H1 (cell line): ENCODE results near the gene KEL. TPM values are rescaled to one million over a fixed set of nuclear protein-coding genes. Genes with fewer than 3 reads are reported as not detected.

Source experiments
- CTCF ChIA-PET: fragments of 300-600 bp; sonication (Branson Sonifier 250); formaldehyde crosslinking; loops from one replicate; lab custom pipeline; 2021; ENCODE audit not compliant: partially characterized antibody; lab: Charles Lee
- POLR2A ChIA-PET: fragments of 300-600 bp; sonication (Branson Sonifier 250); formaldehyde crosslinking; loops from one replicate; lab custom pipeline; 2021; ENCODE audit warnings: inconsistent platforms; ENCODE audit not compliant: partially characterized antibody; lab: Charles Lee
- DNase-seq, 2 experiments: peaks; one replicate each; pipeline versions ENCODE4 v3.0.0 to v3.0.0-alpha.2; 2010 to 2022; ENCODE audit warnings: low spot score in 2 of 2, low read depth in 1 of 2, mixed read lengths in 1 of 2
- FAIRE-seq: peaks from 2 replicates; lab custom pipeline; 2011; peaks lifted over from hg19 to GRCh38; lab: Jason Lieb, UNC
- H2AFZ ChIP-seq: 2 replicates; pipeline ENCODE4 v1.8.1; 2012; ENCODE audit warnings: low read length, inconsistent platforms
- H2AK5ac ChIP-seq: 2 replicates; pipeline ENCODE4 v1.6.1; 2013; ENCODE audit warnings: low read depth, low read length
- H2BK120ac ChIP-seq: replicated peaks from 2 replicates; pipeline ENCODE3; 2013; ENCODE audit warnings: low read depth, low read length, inconsistent platforms
- H2BK12ac ChIP-seq: 2 replicates; pipeline ENCODE4 v1.6.1; 2013; ENCODE audit warnings: low read depth, low read length
- H2BK15ac ChIP-seq: 2 replicates; pipeline ENCODE4 v1.6.1; 2013; ENCODE audit warnings: low read length
- H2BK20ac ChIP-seq: 2 replicates; pipeline ENCODE4 v1.6.1; 2013; ENCODE audit warnings: low read length
- H2BK5ac ChIP-seq: 2 replicates; pipeline ENCODE4 v1.6.1; 2013; ENCODE audit warnings: low read depth, low read length
- H3K14ac ChIP-seq: 2 replicates; pipeline ENCODE4 v1.6.1; 2013; ENCODE audit warnings: inconsistent platforms; ENCODE audit not compliant: insufficient read length
- H3K18ac ChIP-seq: 2 replicates; pipeline ENCODE4 v1.6.1; 2013; ENCODE audit warnings: low read length; ENCODE audit errors: extremely low read depth
- H3K23ac ChIP-seq: 2 replicates; pipeline ENCODE4 v1.6.1; 2013; ENCODE audit warnings: inconsistent platforms; ENCODE audit not compliant: insufficient read length
- H3K23me2 ChIP-seq: 2 replicates; pipeline ENCODE4 v1.6.1; 2013; ENCODE audit warnings: low read depth, low read length
- H3K27ac ChIP-seq: 2 replicates; pipeline ENCODE4 v1.6.1; 2011; ENCODE audit warnings: low read depth, low read length, inconsistent platforms
- H3K27me3 ChIP-seq, 4 experiments: replicated peaks in 1 of 4; 1 replicate in 1 of 4; 2 replicates in 3 of 4; pipeline versions ENCODE4 v1.6.1 to v1.8.1; 2011 to 2013; ENCODE audit warnings: low read length in 3 of 4, mild to moderate bottlenecking in 3 of 4, inconsistent platforms in 2 of 4, mixed read lengths in 2 of 4, moderate library complexity in 1 of 4; ENCODE audit not compliant: control insufficient read depth in 3 of 4, insufficient read depth in 3 of 4; ENCODE audit errors: extremely low read depth in 1 of 4
- H3K36me3 ChIP-seq, 4 experiments: 2 replicates each; pipeline versions ENCODE4 v1.6.1 to v1.8.1; 2011 to 2013; ENCODE audit warnings: mild to moderate bottlenecking in 4 of 4, low read length in 3 of 4, moderate library complexity in 2 of 4, control low read depth in 1 of 4, inconsistent platforms in 1 of 4; ENCODE audit not compliant: insufficient read depth in 4 of 4, control insufficient read depth in 2 of 4
- H3K4ac ChIP-seq: replicated peaks from 2 replicates; pipeline ENCODE3; 2013; ENCODE audit warnings: low read length, low read depth, mixed read lengths, inconsistent platforms; ENCODE audit not compliant: insufficient read length
- H3K4me1 ChIP-seq, 4 experiments: replicated peaks in 1 of 4; 1 replicate in 1 of 4; 2 replicates in 3 of 4; pipeline versions ENCODE4 v1.6.1 to v1.8.1; 2011 to 2013; ENCODE audit warnings: low read length in 3 of 4, inconsistent platforms in 2 of 4, mixed read lengths in 1 of 4; ENCODE audit not compliant: insufficient read depth in 4 of 4, control insufficient read depth in 3 of 4
- H3K4me2 ChIP-seq, 2 experiments: 2 replicates each; pipeline versions ENCODE4 v1.6.1 to v1.8.1; 2011 to 2013; ENCODE audit warnings: low read depth in 2 of 2, low read length in 2 of 2, control low read depth in 1 of 2, inconsistent platforms in 1 of 2, mild to moderate bottlenecking in 1 of 2; ENCODE audit not compliant: insufficient read depth in 1 of 2
- H3K4me3 ChIP-seq, 4 experiments: fragments of 200-600, 300-600 bp in 1 of 4; sonication (generic), shearing (Covaris generic), sonication (Bioruptor Twin) in 1 of 4; 2 replicates each; pipeline versions ENCODE4 v1.5.1 to v1.8.1; 2011 to 2016; ENCODE audit warnings: low read length in 4 of 4, low read depth in 3 of 4, control low read depth in 2 of 4, inconsistent platforms in 2 of 4, mild to moderate bottlenecking in 2 of 4, mixed read lengths in 1 of 4, moderate library complexity in 1 of 4; ENCODE audit not compliant: insufficient read depth in 2 of 4; ENCODE audit errors: extremely low read depth in 1 of 4
- H3K56ac ChIP-seq: replicated peaks from 2 replicates; pipeline ENCODE3; 2013; ENCODE audit warnings: low read depth, mild to moderate bottlenecking, mixed read lengths, low read length, inconsistent platforms; ENCODE audit not compliant: insufficient read length
- H3K79me1 ChIP-seq: 2 replicates; pipeline ENCODE4 v1.6.1; 2013; ENCODE audit warnings: low read depth, low read length, control low read depth
- H3K79me2 ChIP-seq, 2 experiments: 2 replicates each; pipeline versions ENCODE4 v1.6.1 to v1.8.1; 2012 to 2013; ENCODE audit warnings: low read length in 2 of 2, mild to moderate bottlenecking in 2 of 2, inconsistent platforms in 1 of 2; ENCODE audit not compliant: insufficient read depth in 2 of 2, control insufficient read depth in 1 of 2
- H3K9ac ChIP-seq, 4 experiments: replicated peaks in 1 of 4; 1 replicate in 1 of 4; 2 replicates in 3 of 4; pipeline versions ENCODE4 v1.6.1 to v1.8.1; 2011 to 2013; ENCODE audit warnings: low read depth in 3 of 4, low read length in 3 of 4, control low read depth in 2 of 4, mild to moderate bottlenecking in 2 of 4, moderate library complexity in 2 of 4, inconsistent platforms in 1 of 4; ENCODE audit errors: extremely low read depth in 1 of 4
- H3K9me3 ChIP-seq, 2 experiments: 2 replicates each; pipeline versions ENCODE4 v1.6.1 to v1.8.1; 2012 to 2013; ENCODE audit warnings: mild to moderate bottlenecking in 2 of 2, moderate library complexity in 2 of 2, control low read depth in 1 of 2, inconsistent platforms in 1 of 2, low read depth in 1 of 2, low read length in 1 of 2, mixed read lengths in 1 of 2; ENCODE audit not compliant: insufficient read depth in 2 of 2
- H4K20me1 ChIP-seq, 2 experiments: replicated peaks in 1 of 2; 2 replicates each; pipeline versions ENCODE3 to v1.8.1; 2011 to 2013; ENCODE audit warnings: inconsistent platforms in 2 of 2, low read length in 2 of 2, mild to moderate bottlenecking in 1 of 2; ENCODE audit not compliant: insufficient read depth in 2 of 2, control insufficient read depth in 1 of 2
- H4K5ac ChIP-seq: 2 replicates; pipeline ENCODE4 v1.6.1; 2013; ENCODE audit warnings: low read length, low read depth, mixed read lengths, inconsistent platforms; ENCODE audit not compliant: insufficient read length
- H4K8ac ChIP-seq: 2 replicates; pipeline ENCODE4 v1.8.0; 2013; ENCODE audit warnings: mild to moderate bottlenecking, moderate library complexity, low read length, inconsistent platforms; ENCODE audit not compliant: insufficient read depth; ENCODE audit errors: extremely low read depth
- H4K91ac ChIP-seq: replicated peaks from 2 replicates; pipeline ENCODE3; 2013; ENCODE audit warnings: low read length, mixed read lengths, inconsistent platforms; ENCODE audit not compliant: insufficient read length
- ASH2L ChIP-seq: fragments of 200-600, 300-600 bp; sonication (generic); IDR thresholded peaks from one replicate; pipeline ENCODE4 v1.7.1; 2017; ENCODE audit warnings: low read length
- BCL11A ChIP-seq, 2 experiments: IDR thresholded peaks; one replicate each; pipeline ENCODE4 v1.6.1; 2011; ENCODE audit warnings: low read depth in 2 of 2, low read length in 2 of 2, mild to moderate bottlenecking in 2 of 2
- CEBPB ChIP-seq: IDR thresholded peaks from 2 replicates; pipeline ENCODE4 v1.6.1; 2012; ENCODE audit warnings: low read depth, low read length
- CHD1 ChIP-seq: IDR thresholded peaks from 2 replicates; pipeline ENCODE4 v1.6.1; 2012; ENCODE audit warnings: low read depth, low read length, improper control_type of control experiment
- CHD2 ChIP-seq: IDR thresholded peaks from 2 replicates; pipeline ENCODE4 v1.6.1; 2012; ENCODE audit warnings: low read length, improper control_type of control experiment
- NANOG ChIP-seq: IDR thresholded peaks from 2 replicates; pipeline ENCODE4 v1.6.1; 2011; ENCODE audit warnings: low read length, low read depth, mild to moderate bottlenecking, inconsistent platforms; ENCODE audit not compliant: insufficient read depth, poor library complexity, severe bottlenecking
- NRF1 ChIP-seq: IDR thresholded peaks from 2 replicates; pipeline ENCODE4 v1.6.1; 2011; ENCODE audit warnings: mild to moderate bottlenecking, low read depth, low read length, improper control_type of control experiment
- RAD21 ChIP-seq, 2 experiments: IDR thresholded peaks in 1 of 2; conservative IDR thresholded peaks in 1 of 2; 2 replicates each; pipeline ENCODE4 v1.6.1; 2011; ENCODE audit warnings: low read depth in 2 of 2, low read length in 2 of 2, improper control_type of control experiment in 1 of 2, inconsistent platforms in 1 of 2, mild to moderate bottlenecking in 1 of 2, moderate library complexity in 1 of 2
- RNF2 ChIP-seq: fragments of 200-900, 300-1000 bp; sonication (generic); IDR thresholded peaks from 2 replicates; pipeline ENCODE4 v1.7.1; 2016; ENCODE audit warnings: borderline replicate concordance, low read depth, mild to moderate bottlenecking, antibody characterized with exemption, low read length; ENCODE audit not compliant: poor library complexity, severe bottlenecking; ENCODE audit errors: missing control alignments
- SP2 ChIP-seq: IDR thresholded peaks from 2 replicates; pipeline ENCODE4 v1.6.1; 2012; ENCODE audit warnings: mild to moderate bottlenecking, low read length, inconsistent platforms
- TAF1 ChIP-seq: IDR thresholded peaks from 2 replicates; pipeline ENCODE4 v1.6.1; 2011; ENCODE audit warnings: mild to moderate bottlenecking, low read depth, low read length
- TAF7 ChIP-seq: optimal IDR thresholded peaks from 2 replicates; pipeline ENCODE3; 2011; ENCODE audit warnings: low read depth, mild to moderate bottlenecking, inconsistent platforms, low read length, moderate library complexity, borderline replicate concordance
- TEAD4 ChIP-seq: IDR thresholded peaks from 2 replicates; pipeline ENCODE4 v1.6.1; 2012; ENCODE audit warnings: low read depth, low read length, inconsistent platforms, mixed read lengths
- WGBS, 2 experiments: shearing (Covaris generic) in 1 of 2; methylation state at CpG; one replicate each; pipeline versions ENCODE4 v1.1.6 to v1.1.7; 2013 to 2015; ENCODE audit warnings: low lambda C conversion rate in 2 of 2, mixed read lengths in 2 of 2, inconsistent platforms in 1 of 2, low coverage in 1 of 2, missing lambda C conversion rate in 1 of 2; ENCODE audit not compliant: insufficient replicate concordance in 2 of 2, insufficient coverage in 1 of 2, insufficient read length in 1 of 2; ENCODE audit errors: extremely low coverage in 1 of 2, missing lambda C conversion rate in 1 of 2; 5-methylcytosine and 5-hydroxymethylcytosine counted together
- polyA plus RNA-seq, 7 experiments: library from polyadenylated mRNA; depleted of rRNA in 3 of 7; stranded (reverse) in 5 of 7; unstranded in 2 of 7; fragments of >200 nt in 5 of 7; fragments of 200-250 nt in 2 of 7; gene quantifications; 1 replicate in 5 of 7; 2 replicates in 1 of 7; 4 replicates in 1 of 7; pipeline versions ENCODE4 v1.2.1 to v1.2.3, GENCODE V29; 2011 to 2013; ENCODE audit warnings: missing spikeins in 2 of 7, mixed read lengths in 2 of 7
- total RNA-seq: library from RNA; stranded (reverse); fragmentation: NEBNext Ultra II Directional; extraction: Animal tissue kit (Norgen Biotek cat#: 25700); gene quantifications from 2 replicates; pipeline ENCODE4 v1.2.1, GENCODE V29; 2021
- TF ChIP-seq, protein P1 (sequence below): IDR thresholded peaks from 2 replicates; pipeline ENCODE4 v1.6.1; 2012; ENCODE audit warnings: inconsistent platforms

Gene KEL
- total and polyA plus RNA-seq, 2 of the 8 experiments (the other 6 are each of a cell fraction or from before 2014, with no cell fraction given), result 1.8 to 1.9 TPM

GRCh38 chr7:142940966-142941535, 21.1 kb downstream of the KEL start:
- 95% methylated on average over 10 of the region's 10 CpGs; no CpG with 5 or more reads in 1 of the 2 experiments for WGBS, 2 experiments
- Histone ChIP-seq H3K23me2 (no peaks in the 10 kb centered on the region), H4K5ac (no peak overlapping the region), H2BK120ac (no peak overlapping the region), H3K14ac (no peak overlapping the region), H3K56ac (no peak overlapping the region), H2BK20ac (no peak overlapping the region), H3K4ac (no peak overlapping the region), H2BK12ac (no peak overlapping the region), H3K9me3 (no peaks in the 10 kb centered on the region), H3K4me2 (no peak overlapping the region), H3K9ac (no peak overlapping the region), H3K18ac (no peak overlapping the region), H4K91ac (no peak overlapping the region), H3K79me2 (no peaks in the 10 kb centered on the region), H4K8ac (no peak overlapping the region; the same call in 1 of the 2 replicates), H3K23ac (no peak overlapping the region), H3K27ac (no peak overlapping the region), H3K79me1 (no peaks in the 10 kb centered on the region), H2AK5ac (no peak overlapping the region), H2AFZ (no peak overlapping the region), H3K4me3 (no peak overlapping the region), H3K4me1 (no peaks in the 10 kb centered on the region), H2BK15ac (no peak overlapping the region), H2BK5ac (no peak overlapping the region), H3K27me3 (no peaks in the 10 kb centered on the region; a peak in 1 of 7 replicates), H4K20me1 (peaks cover 0 to 1% of the 10 kb centered on the region in 2 experiments), H3K36me3 (no peaks in the 10 kb centered on the region)
- no peak for FAIRE-seq
- no peak for DNase-seq
- ChIA-PET POLR2A (no interaction called here), CTCF (interaction anchor here (1.1 to 3.4 kb wide), 8 partner anchors 12 to 68 kb away, joined by 3 to 10 read pairs (median 6); no protein-coding TSS in a partner anchor)
- TF ChIP-seq NANOG (no peak), CHD1 (no peak), ASH2L (no peak), TAF1 (no peak), CEBPB (no peak), SP2 (no peak), CHD2 (no peak), TEAD4 (no peak), NRF1 (no peak), RAD21 (IDR thresholded peaks at IDR 0.05 in 1 of 2, conservative IDR thresholded peaks at IDR 0.05 in 1 of 2; ENCODE audit: low read depth in 2 of 2, low read length in 2 of 2) (no peak), TAF7 (no peak), RNF2 (no peak), BCL11A (IDR thresholded peaks at IDR 0.05; ENCODE audit: low read depth in 2 of 2, low read length in 2 of 2) (no peak)
- TF ChIP-seq, protein P1, sequence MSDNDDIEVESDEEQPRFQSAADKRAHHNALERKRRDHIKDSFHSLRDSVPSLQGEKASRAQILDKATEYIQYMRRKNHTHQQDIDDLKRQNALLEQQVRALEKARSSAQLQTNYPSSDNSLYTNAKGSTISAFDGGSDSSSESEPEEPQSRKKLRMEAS, result no peak
